AG04449 (cell line): Measurements from ENCODE around the gene ADAMTS19.

Experiments used
- CTCF ChIA-PET: fragments of 350-600 bp; formaldehyde crosslinking; extraction: SDS; loops from one replicate; lab custom pipeline; 2021; ENCODE audit warnings: antibody characterized with exemption; lab: Yijun Ruan, JAX
- POLR2A ChIA-PET: fragments of 400-600, 350-600 bp; formaldehyde crosslinking; extraction: SDS; loops from one replicate; lab custom pipeline; 2020; ENCODE audit warnings: antibody characterized with exemption, inconsistent platforms; lab: Yijun Ruan, JAX
- DNase-seq: peaks from one replicate; pipeline ENCODE4 v3.0.0-alpha.2; 2010; ENCODE audit warnings: low read depth, low spot score
- H3K4me3 ChIP-seq: 2 replicates; pipeline ENCODE4 v1.5.1; 2011; ENCODE audit warnings: low read depth, mild to moderate bottlenecking, control low read depth, low read length
- TF ChIP-seq, protein P1 (sequence below): IDR thresholded peaks from one replicate; pipeline ENCODE4 v1.5.1; 2011; ENCODE audit warnings: mild to moderate bottlenecking, moderate library complexity, low read length, control low read depth, inconsistent platforms; ENCODE audit not compliant: insufficient read depth; ENCODE audit errors: missing control alignments

The ADAMTS19 gene

GRCh38 chr5:129661366-129662035 is 201.4 kb downstream of the ADAMTS19 start:
- ChIA-PET POLR2A (no interaction called here), CTCF (interaction anchor here (0.7 to 3.3 kb wide), 3 partner anchors 10 to 109 kb away, joined by 3 to 11 read pairs (median 6); no protein-coding TSS in a partner anchor)
- H3K4me3 ChIP-seq = no peak overlapping the region
- DNase-seq = no peak
- TF ChIP-seq, protein P1, sequence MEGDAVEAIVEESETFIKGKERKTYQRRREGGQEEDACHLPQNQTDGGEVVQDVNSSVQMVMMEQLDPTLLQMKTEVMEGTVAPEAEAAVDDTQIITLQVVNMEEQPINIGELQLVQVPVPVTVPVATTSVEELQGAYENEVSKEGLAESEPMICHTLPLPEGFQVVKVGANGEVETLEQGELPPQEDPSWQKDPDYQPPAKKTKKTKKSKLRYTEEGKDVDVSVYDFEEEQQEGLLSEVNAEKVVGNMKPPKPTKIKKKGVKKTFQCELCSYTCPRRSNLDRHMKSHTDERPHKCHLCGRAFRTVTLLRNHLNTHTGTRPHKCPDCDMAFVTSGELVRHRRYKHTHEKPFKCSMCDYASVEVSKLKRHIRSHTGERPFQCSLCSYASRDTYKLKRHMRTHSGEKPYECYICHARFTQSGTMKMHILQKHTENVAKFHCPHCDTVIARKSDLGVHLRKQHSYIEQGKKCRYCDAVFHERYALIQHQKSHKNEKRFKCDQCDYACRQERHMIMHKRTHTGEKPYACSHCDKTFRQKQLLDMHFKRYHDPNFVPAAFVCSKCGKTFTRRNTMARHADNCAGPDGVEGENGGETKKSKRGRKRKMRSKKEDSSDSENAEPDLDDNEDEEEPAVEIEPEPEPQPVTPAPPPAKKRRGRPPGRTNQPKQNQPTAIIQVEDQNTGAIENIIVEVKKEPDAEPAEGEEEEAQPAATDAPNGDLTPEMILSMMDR = no peak

DNA sequence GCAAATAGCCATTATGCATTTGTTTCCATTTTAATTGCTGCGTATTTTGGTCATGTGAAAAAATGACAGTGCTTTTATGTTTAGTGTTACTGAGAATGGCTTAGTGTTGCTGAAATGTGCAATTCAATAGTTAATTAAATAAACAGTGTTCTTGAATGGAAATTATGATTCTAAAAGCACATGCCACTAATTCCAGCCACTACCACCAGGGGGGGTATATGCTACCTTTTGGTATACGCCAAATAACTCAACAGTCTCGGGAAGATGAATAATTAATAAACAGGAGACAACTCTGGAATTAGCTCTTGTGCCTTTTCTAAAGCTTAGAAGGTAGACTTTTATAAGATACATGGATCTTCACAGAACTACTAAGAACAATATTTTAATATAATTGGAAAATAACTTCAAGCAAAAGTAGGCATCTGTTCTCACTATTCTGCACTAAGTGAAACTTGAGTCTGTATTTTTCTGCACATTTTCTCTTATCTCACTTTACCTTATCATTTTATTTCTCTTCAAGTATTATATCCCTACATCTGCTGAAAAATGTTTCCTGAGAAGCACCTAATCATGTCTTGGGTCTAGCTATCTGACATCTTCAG is 204.3 kb downstream of the ADAMTS19 start:
- POLR2A ChIA-PET = interaction anchor here (0.5 kb wide), 1 partner anchor 305 kb away, joined by 6 read pairs; no protein-coding TSS in a partner anchor
- DNase-seq = no peak
- TF ChIP-seq, protein P1 = peak; percentile 65
- CTCF ChIA-PET = interaction anchor here (1.0 to 2.9 kb wide), 18 partner anchors 9 to 1445 kb away, joined by 3 to 49 read pairs (median 4); no protein-coding TSS in a partner anchor
- H3K4me3 ChIP-seq = no peak overlapping the region

- TF ChIP-seq, protein P1 = no peak
- ChIA-PET CTCF (interaction anchor here (0.9 to 2.0 kb wide), 3 partner anchors 10 to 101 kb away, joined by 3 to 6 read pairs (median 5); no protein-coding TSS in a partner anchor), POLR2A (no interaction called here)
- peak; percentile 26 for DNase-seq
- no peak overlapping the region for H3K4me3 ChIP-seq
These were observed 210.9 kb downstream of the ADAMTS19 start for GRCh38 chr5:129670957-129671500.

DNA sequence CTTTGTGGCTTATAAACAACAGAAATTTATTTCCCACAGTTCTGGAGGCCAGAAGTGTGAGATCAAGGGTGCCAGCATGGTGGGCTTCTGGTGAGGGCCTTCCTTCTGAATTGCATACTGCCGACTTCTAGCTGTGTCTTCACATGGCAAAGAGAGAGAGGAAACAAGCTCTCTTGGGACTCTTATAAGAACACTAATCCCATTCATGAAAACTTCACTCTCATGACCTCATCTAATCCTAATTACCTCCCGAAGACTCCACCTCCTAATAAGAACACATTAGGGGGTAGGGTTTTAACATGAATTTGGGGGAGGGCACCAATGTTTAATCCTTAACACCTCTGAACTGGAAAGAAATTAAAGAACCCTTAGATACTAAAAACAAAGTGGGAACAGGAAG is 211.9 kb downstream of the ADAMTS19 start:
- ChIA-PET POLR2A (no interaction called here), CTCF (interaction anchor here (1.5 to 2.8 kb wide), 3 partner anchors 8 to 100 kb away, joined by 5 to 13 read pairs (median 6); no protein-coding TSS in a partner anchor)
- DNase-seq = no peak
- TF ChIP-seq, protein P1 = no peak
- no peak overlapping the region for H3K4me3 ChIP-seq

GRCh38 chr5:129679671-129680070 is 219.6 kb downstream of the ADAMTS19 start:
- no peak overlapping the region for H3K4me3 ChIP-seq
- TF ChIP-seq, protein P1 = no peak
- ChIA-PET CTCF (interaction anchor here (1.2 kb wide), 1 partner anchor 14 kb away, joined by 3 read pairs; no protein-coding TSS in a partner anchor), POLR2A (no interaction called here)
- no peak for DNase-seq

DNA sequence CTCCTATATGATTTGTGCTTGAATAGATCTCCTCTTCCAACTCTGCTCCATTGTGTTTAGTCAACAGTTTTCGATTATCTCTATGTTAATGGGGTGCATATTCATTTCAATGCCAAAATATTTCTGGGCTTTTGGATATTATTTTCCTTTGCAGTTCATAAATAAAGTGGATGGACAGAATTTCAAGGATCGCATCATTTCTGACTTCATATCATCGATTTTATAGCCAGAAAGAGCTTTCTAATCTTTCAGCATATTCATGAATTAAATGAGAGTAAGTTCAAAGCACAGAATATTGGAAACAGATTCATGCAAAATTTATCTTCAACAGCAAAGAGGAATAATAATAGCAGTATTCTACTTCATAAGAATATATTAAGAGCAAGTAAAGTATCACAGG is 227.8 kb downstream of the ADAMTS19 start:
- POLR2A ChIA-PET = no interaction called here
- CTCF ChIA-PET = interaction anchor here (2.2 kb wide), 1 partner anchor 24 kb away, joined by 7 read pairs; no protein-coding TSS in a partner anchor
- no peak overlapping the region for H3K4me3 ChIP-seq
- TF ChIP-seq, protein P1 = no peak
- no peak for DNase-seq
